ENCODE results near the gene SLC5A11.

- TF ChIP-seq, protein P1, sequence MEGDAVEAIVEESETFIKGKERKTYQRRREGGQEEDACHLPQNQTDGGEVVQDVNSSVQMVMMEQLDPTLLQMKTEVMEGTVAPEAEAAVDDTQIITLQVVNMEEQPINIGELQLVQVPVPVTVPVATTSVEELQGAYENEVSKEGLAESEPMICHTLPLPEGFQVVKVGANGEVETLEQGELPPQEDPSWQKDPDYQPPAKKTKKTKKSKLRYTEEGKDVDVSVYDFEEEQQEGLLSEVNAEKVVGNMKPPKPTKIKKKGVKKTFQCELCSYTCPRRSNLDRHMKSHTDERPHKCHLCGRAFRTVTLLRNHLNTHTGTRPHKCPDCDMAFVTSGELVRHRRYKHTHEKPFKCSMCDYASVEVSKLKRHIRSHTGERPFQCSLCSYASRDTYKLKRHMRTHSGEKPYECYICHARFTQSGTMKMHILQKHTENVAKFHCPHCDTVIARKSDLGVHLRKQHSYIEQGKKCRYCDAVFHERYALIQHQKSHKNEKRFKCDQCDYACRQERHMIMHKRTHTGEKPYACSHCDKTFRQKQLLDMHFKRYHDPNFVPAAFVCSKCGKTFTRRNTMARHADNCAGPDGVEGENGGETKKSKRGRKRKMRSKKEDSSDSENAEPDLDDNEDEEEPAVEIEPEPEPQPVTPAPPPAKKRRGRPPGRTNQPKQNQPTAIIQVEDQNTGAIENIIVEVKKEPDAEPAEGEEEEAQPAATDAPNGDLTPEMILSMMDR (IDR thresholded peaks at IDR 0.05; ENCODE audit: low read depth, low read length) = no peak
- no peak for TF ChIP-seq POLR2A (IDR thresholded peaks at IDR 0.05; ENCODE audit: extremely low read depth, insufficient read length)
Observed at GRCh38 chr16:24825696-24826095, 20.1 kb upstream of the SLC5A11 start.

All from NB4 (cell line).